ENCODE data around the gene MAD1L1.

The MAD1L1 gene

GRCh38 chr7:2278026-2278425 lies 45.3 kb upstream of the MAD1L1 start:
- CTCF ChIA-PET, result no interaction called here
- TF ChIP-seq ZBTB26 (tag by site-specific recombination; optimal IDR thresholded peaks at IDR 0.05) (no peak), ZNF341 (tag by site-specific recombination; IDR thresholded peaks at IDR 0.05; ENCODE audit: low read depth) (no peak), INSM2 (tag by site-specific recombination; IDR thresholded peaks at IDR 0.05) (no peak), FEZF1 (tag by site-specific recombination; IDR thresholded peaks at IDR 0.05) (no peak), ZNF280D (tag by site-specific recombination; IDR thresholded peaks at IDR 0.05) (no peak), ZNF274 (IDR thresholded peaks at IDR 0.05; ENCODE audit: low read length) (no peak), ZNF274 (tag by site-specific recombination; IDR thresholded peaks at IDR 0.05; ENCODE audit: borderline replicate concordance) (no peak), ZNF514 (tag by site-specific recombination; IDR thresholded peaks at IDR 0.05) (no peak), GFI1B (tag by site-specific recombination; IDR thresholded peaks at IDR 0.05) (no peak), ZNF10 (tag by site-specific recombination; IDR thresholded peaks at IDR 0.05) (no peak), ZNF394 (tag by site-specific recombination; IDR thresholded peaks at IDR 0.05; ENCODE audit: borderline replicate concordance) (no peak), ZBTB48 (tag by site-specific recombination; IDR thresholded peaks at IDR 0.05) (no peak), KLF8 (tag by site-specific recombination; IDR thresholded peaks at IDR 0.05) (no peak), ZNF366 (tag by site-specific recombination; conservative IDR thresholded peaks at IDR 0.05) (no peak), ZIC2 (tag by site-specific recombination; IDR thresholded peaks at IDR 0.05) (no peak), ZNF677 (tag by site-specific recombination; IDR thresholded peaks at IDR 0.05) (no peak), ZNF549 (tag by site-specific recombination; IDR thresholded peaks at IDR 0.05) (no peak), HIC1 (tag by site-specific recombination; IDR thresholded peaks at IDR 0.05) (no peak), MYNN (tag by site-specific recombination; IDR thresholded peaks at IDR 0.05; ENCODE audit: borderline replicate concordance) (no peak), HOXD13 (CRISPR knock-in tag; IDR thresholded peaks at IDR 0.05; ENCODE audit: borderline replicate concordance) (no peak), ZNF132 (tag by site-specific recombination; IDR thresholded peaks at IDR 0.05; ENCODE audit: borderline replicate concordance) (no peak)
- POLR2A ChIA-PET, result no interaction called here

More at GRCh38 chr7:2278026-2278425, 45.3 kb upstream of the MAD1L1 start:
- Histone ChIP-seq H3K4me3 (ENCODE audit: low read depth, low read length) (no peak overlapping the region), H3K4me1 (ENCODE audit: control insufficient read depth, insufficient read depth, low read length) (no peaks in the 10 kb centered on the region), H3K36me3 (ENCODE audit: control insufficient read depth in 2 of 2, insufficient read depth in 1 of 2, low read length in 2 of 2) (no peaks in the 10 kb centered on the region), H3K9me3 (ENCODE audit: control insufficient read depth, insufficient read depth, low read depth, low read length) (no peaks in the 10 kb centered on the region), H3K27ac (ENCODE audit: extremely low read depth, low read depth, low read length) (no peak overlapping the region)

Measured in HEK293 (cell line).